Muscle of arm (tissue), 12 donors: ENCODE measurements around the gene RNF145. TPM values are rescaled to one million over a fixed set of nuclear protein-coding genes. Genes with fewer than 3 reads are reported as not detected.

Experiments
- DNase-seq: peaks from one replicate; pipeline ENCODE4 v3.0.0-alpha.2; 2013
- polyA plus RNA-seq, 12 donors: library from polyadenylated mRNA; unstranded; fragments of 120-200 nt; gene quantifications; one replicate each; pipeline ENCODE4 v1.2.1, GENCODE V29; 2013; ENCODE audit not compliant: insufficient read length in 12 of 12

The RNF145 gene
- polyA plus RNA-seq, 12 donors: 25.1 to 64.3 (median 37.0) TPM; not detected in 1

DNA sequence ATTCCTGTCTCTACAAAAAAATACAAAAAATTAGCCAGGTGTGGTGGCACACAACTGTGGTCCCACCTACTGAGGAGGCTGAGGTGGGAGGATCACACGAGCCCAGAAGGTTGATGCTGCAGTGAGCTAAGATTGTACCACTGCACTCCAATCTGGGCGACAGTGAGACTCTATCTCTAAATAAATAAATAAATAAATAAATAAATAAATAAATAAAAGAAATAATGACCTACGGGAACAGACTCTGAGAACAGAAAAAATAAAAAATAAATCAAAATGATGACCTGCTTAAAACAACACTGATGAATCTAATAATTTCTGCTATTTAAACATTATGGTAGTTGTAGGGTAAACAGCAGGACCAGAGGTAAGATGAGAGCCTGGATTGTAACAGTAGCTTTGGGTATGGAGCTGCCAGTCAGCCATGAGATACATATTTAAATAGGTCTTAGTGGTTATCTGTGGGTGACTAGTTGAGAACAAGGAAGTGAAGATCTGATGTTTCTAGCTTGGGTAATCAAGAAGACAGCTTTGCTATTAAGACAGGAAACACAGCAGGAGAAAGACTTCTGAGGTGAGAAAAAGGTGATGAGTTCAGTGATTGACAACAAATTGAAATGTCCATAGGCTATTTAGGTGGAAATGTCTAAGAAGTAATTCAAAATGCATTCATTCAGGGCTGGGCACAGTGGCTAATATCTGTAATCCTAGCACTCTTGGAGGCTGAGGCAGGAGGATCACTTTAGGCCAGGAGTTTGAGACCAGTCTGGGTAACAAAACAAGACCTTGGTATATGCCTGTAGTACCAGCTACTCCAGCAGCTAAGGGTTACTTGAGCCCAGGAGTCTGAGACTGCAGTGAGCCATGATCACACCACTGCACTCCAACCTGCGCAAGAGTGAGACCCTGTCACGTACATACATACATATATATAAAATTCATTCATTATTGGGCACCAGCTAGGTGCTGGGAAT, 11.0 kb downstream of the RNF145 start:
- DNase-seq: no peak

DNA sequence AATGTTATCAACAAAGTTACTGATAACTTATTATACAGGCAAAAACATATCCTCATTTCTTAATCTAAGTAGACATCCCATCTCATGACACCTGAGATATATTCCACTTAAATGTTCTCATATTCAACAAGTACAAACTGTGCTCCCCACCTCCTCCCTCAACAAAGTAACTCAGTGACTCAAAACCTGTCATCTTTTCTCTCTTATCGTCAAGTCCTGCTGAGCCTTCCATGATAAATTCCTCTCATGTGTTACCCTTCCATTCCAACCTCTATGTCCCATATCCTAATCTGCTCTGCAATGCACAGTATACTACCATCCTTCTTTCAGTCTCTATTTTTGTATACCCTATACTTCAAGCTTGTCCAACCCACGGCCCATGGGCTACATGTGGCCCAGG, 13.6 kb downstream of the RNF145 start:
- no peak for DNase-seq

DNA sequence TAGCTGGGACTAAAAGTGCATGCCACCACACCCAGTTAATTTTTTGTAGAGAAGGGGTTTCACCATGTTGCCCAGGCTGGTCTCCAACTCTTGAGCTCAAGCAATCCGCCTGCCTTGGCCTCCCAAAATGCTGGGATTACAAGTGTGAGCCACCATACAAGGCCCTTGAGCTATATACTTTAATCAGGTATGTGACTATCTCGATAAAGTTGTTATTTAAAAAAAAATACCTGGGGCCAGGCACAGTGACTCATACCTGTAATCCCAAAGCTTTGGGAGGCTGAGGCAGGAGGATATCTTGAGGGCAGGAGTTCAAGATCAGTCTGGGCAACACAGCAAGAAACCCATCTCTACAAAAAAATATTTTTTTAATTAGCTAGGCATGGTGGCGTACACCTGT, 19.2 kb downstream of the RNF145 start:
- no peak for DNase-seq

DNA sequence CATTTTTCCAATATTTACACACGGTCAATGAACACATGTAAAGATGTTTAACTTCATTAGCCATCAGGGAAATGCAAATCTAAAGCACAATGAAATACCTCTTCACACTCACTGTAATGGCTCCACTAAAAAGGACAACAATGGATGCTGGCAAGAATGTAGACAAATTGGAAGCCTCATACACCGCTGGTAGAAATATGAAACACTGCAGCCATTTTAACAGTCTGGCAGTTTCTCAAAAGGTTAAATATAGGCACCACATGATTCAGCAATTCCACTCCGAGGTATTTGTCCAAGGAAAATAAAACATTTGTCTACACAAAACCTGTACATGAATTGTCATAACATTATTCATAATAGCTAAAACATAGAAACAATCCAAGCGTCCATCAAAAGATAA, 20.0 kb downstream of the RNF145 start:
- DNase-seq: no peak

DNA sequence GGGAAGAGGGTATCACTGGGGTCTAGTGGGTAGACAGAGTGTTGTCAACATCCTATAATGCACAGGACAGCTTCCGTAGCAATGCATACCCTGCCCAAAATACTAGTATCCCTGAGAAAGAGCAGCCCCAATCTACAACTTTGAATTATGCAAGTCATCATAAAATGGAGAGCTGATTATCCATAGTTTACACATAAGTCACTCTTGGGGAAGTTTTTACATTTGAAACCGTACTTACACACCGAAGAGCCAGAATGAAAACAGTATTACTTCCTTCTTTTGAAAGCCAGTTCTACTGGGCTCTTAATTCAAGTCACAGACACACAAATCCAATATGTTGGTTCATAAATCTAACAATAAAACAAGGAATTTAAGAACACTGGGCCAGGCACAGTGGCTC, 21.6 kb downstream of the RNF145 start:
- DNase-seq: no peak

DNA sequence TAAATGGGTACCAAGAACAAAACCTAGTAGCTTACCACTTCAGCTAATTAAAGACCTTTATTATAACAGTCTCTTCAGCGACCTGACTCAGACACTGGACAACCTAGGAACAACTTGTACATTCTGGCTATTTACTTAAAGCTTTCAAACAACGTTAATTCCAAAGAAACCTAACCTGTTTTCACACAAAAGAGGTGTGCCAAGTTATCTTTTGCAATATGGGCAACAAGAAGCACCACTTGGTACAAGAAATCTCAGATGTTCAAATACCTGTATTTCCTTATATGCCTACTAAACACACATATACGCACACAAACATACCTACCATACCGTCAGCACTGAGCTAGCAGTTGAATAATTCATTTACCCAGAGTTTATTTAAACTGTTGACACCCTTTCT, 23.0 kb downstream of the RNF145 start:
- no peak for DNase-seq

DNA sequence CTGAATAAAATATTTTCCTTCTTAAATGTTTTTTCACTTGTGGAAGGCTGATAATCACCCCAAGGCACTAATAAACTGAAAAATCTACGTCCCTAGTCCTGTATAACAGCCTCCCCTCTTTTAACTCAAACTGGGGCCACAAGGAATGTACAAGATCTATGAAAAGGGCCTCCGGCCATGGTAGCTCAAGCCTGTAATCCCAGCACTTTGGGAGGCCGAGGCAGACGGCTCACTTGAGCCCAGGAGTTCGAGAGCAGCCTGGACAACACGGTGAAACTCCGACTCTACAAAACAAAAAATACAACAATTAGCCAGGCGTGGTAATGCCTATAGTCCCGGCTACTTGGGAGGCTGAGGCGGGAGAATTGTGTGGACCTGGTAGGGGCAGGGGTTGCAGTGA, 23.6 kb downstream of the RNF145 start:
- DNase-seq: no peak

DNA sequence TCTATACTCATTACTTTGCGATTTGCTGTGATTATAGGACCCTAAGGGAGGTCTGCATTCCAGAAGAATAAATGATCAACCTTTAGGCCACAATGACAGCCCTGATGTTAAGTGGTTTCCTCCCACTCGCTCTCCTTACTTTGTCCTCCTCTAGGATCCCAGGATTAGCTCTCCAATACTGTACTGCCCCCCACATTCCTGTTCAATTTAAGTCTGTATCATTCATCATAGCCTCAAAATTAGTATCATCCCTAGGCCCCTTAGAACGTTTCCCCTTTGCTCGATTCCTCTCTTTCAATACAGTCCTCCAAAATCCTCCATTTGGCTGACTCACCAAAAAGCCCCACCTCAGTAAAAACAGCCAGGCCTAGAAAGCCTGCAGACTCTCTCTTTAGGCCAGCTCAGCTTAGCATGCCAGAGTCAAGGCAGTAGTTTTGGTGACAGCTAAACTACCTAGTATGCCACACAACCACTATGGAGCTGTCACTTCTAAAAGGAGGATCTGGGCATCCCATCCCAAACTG, 24.4 kb downstream of the RNF145 start:
- no peak for DNase-seq

DNA sequence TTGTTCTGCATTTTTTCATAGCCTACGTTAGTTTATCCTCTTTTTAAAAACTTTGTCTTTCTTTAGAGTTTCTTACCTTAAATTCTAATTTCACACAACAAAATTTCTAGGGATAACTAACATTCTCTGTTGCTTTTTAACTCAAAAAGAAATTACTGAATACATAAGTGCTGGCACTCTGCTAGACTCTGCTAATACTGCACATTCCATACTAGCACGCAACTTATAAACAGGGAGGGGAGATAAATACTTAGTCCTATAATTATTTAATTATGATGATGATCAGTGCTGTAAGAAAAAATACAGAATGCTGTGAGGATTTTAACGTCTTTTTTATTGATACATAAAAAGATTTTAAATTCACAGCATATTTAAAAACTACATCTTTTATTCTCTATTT, 25.1 kb downstream of the RNF145 start:
- no peak for DNase-seq

DNA sequence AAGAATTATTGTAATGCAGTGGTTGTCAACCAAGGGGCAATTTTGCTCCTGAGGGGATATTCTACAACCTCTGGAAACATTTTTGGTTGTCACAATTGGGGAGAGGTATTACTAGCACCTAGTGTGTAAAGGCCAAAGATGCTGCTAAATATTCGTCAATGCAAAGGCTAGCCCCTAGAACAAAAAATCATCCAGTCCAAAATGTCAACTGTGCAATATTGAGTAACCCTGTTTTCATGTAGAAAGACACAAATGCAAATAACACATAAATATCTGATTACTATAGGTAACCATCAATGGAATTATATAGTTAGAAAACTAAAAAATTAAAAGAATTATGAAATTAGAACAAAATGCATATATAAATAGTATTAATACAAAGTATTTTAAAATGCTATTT, 26.1 kb downstream of the RNF145 start:
- no peak for DNase-seq

DNA sequence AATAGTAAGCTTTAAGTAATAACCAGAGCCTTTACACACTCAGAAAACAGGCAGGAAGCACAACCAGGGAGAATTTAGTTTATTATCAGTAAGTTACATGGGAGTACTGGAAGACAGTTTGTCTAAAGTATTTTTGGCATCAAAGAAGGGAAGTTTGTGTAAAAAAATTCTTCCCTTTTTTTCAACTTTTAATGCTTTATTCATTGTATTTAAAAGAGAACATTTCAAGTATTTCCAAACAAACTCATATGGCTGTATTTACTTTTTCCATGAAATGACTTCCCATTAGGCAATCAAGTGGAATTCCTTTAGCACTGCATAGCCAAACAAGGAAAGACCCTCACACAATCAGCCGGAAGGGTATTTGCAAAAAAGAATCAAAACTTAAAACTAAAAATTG, 26.7 kb downstream of the RNF145 start:
- DNase-seq: no peak

DNA sequence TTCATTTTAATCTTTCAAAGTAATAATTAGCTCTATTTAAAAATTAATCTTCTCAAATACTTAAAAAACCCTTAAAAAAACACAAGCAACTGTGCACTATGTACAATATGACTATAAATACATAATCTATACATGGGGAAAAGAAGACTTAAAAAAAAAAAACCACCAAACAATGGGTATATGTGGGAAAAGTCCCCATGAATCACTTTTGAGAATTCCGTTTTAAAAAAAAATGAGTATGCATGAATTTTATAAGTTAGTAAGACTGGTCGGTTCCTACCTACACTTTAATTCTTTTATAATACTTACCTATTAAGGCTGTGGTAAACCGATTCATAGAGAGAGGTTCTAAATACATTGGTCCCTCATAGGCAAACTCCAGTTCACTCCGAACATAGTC, 27.7 kb downstream of the RNF145 start:
- no peak for DNase-seq

DNA sequence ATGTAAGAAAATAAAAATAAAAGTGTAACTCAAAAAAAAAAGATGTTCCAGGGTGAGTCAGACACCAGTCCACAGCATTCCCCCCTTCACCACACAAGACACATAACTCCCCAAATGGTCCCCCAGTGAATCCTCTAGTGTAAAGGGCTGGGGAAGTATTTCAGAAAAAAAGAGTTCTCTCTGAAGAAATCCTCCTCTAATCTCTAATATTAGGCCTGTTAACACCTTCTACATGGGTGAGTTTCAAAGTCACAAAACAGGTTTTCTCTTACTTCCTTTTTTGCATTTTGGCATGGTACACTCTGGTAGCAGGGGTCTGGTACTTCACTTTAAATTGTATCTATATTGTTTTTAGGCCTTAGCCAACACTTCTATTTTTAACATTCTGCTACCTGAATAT, 28.2 kb downstream of the RNF145 start:
- no peak for DNase-seq

DNA sequence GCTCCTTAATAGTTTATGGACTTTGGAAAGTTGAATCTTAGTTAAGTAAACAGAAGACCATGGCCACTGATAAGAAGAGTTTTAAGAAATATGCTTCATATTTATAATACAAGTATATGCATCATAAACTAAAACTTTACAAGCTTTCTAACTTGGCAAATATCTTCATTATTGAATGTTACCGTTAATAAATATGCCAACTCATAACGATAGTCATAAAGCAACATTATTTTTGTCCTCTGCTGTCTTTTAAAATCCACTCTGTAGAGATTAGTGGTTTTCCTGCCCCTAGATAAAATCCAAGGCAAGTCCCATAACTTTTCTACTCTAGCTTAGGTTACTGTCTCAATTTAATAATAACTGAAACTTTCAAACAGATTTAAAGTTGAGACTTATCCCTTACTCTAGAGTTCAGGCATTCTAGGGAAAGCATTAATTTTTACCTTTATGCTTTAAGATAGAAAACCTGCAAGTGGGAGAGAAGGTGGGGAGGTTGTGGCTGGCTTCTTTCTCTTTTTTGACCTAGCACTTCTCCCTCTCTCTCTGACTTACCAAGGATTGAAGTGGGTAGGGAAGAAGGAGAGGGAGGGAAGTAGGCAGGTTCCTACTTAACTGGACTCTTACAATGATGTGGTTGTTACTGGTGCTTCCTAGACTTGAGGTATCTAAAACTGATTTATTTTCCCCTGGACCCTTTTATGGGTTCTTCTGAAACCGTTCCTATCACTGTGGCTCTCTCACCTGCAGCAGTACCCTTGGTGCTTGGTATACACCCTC, 29.6 kb downstream of the RNF145 start:
- DNase-seq: no peak

DNA sequence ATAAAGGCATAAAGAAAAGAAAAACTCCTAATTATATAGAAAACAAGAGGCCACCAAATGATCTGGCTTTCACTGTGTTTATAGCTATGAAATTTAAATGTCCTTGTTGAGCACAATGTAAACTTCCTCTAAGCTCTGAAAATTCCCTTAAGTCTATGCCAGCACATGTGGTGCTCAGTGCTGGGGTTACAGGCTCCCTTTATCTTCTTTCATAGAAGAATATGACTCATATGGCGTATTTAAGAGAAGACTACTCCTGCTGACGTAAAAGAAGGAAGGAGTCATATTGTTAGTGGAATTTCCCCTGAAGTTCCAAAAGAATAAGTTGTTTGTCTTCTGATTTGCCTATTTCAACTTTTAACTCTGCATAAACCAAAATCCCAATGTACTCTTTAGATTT, 30.4 kb downstream of the RNF145 start:
- no peak for DNase-seq

DNA sequence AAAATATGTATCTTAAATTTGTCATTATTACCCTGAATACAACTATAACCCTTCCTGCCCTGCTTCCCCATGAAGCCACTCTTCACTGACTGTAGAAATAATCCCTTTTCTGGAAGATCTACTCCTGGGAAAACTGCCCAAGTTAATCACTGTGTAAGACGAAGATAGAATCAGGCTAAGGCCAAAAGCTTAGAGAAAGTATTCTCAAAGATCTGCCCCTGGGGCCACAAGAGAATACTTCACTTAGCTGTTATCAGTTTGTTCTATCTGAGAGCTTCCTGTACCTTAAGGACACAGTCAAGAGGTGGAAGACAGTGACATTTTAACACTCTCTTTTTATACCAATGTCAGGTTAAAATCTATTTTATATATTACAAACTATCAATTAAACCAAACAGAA, 33.8 kb downstream of the RNF145 start:
- no peak for DNase-seq

DNA sequence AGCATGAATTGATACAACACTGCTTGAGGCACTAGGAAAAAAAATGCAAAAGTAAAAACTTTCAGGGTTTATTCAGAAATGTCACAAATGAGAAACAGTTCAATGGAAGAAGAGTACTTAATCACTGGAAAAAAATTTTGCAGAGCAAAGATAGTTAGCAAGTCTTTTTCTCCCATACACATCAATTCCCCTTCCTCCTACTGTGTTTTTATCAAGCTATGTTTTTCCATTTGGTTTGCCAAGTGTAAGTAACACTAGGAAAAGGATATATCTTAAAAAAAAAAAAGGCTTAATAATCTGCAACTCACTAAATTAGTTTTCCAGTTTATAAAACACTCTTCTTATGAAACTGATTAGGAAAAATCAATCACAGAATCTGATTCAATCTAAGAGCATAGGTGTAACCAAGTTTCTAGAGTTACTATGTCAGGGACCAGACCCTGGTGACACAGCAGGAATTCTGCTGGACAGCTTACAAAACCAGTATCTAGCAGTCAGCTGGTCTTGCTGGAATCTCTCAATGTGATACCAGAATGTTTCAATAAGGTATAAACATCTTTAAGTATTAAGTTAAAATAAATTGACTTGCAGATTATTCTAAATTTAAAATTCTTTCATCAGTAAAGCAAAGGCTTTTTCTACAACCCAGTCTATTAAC, 34.7 kb downstream of the RNF145 start:
- DNase-seq: no peak

DNA sequence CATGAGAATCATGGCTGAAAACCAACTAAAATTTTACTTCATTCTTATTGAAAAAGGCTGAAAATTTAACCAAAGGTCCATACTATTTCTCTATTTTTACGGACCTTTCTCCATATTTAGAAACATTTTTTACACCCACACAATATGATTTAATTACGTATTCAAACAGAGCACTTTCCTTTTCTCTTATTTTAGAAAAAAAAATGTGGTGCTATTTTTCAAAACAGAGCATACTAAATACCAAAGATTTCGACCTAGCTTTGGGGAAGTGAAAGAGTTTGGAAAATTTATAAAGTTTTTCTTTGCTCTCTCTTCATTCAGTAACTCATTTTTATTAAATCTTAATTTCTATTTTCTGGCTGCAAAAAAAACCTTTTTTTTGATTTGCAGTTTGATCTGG, 38.1 kb downstream of the RNF145 start:
- no peak for DNase-seq

DNA sequence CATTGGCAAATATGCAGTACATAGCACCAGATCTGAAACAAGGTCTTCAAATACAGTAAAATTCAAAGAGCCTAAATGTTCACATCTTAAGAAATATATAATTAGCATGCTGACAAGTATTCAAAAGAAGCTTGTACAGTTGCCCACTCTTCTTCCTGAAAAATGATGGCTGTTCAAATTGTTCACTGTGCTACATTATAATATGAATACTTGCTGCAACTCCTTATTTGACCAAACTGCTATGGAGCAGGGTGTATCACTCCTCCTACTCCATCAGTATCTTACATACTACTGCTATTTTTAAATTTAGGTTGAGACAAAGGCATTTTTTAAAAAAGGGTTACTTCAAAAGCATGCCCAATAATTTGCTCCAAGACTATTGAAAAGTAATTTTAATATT, 39.3 kb downstream of the RNF145 start:
- DNase-seq: no peak

DNA sequence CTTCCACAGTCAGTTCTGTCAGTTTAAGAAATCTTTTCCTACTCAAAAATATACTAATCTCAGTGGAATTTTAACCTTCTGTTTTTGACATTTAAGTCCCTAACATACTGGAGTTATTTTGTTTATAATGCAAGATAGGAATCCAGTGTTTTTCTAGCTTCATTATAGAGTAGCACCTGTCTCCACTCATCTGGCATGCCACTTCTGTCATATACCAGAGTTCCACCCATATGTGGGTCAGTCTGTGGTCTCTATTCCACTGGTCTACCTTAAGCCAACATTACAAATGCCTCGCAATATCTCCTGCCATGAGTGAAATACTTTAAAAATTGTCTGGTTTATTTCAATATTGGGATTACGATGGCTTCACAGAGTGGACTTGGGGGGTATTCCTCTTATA, 42.9 kb downstream of the RNF145 start:
- DNase-seq: no peak

DNA sequence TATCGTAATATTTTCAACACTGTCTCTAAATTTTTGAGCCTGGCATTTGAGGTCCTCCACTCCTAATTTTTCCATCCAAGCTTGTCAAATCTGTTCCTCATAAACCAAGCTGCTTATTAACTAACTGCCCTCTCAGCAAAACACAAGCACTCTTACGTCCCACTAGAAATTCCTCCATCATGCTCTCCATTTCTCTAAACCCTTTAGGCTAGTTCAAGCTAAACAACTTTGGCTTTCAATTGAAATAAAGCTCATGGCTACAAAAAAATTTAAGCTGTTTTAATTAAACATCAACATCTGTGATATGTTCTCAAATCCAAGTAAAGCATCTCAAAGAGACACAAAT, 45.7 kb downstream of the RNF145 start:
- no peak for DNase-seq

DNA sequence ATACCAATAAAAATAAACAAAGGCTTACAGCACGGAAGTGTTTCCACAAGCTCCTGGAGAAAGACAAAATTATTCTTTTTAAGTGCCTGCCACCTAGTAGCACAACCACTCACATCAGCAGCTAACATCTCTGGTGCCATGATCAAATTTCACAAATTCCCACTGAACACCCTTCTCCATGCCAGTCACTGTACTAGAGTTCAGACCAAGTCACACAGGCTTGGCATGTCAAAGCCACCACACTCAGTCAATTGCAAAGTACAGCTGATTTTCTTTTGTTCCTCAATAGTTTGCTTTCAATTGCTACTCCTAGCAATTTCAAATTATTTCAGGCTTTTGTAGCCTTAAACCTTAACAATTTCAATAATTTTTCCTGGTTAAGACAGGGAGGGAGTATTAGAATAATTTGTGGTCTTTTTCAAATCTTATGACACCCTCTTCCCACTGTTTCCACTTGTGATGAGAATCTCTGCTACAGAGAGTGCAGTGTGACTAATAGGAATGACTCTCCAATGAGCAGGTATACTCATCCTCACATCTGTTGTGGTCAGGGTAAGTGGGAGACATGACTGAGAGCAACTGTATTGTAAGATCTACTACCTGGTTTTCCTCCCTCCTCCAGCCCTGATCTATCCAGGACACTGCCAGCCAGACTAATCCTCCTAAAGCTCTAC, 46.2 kb downstream of the RNF145 start:
- DNase-seq: no peak
